DMS53 treated with DMSO at 0.1 percent for 48 hours (cell line): ENCODE measurements around the gene ANKRD37.
"Not testable (repeated sequence)": the region's sequence is repeated elsewhere in the genome, so short reads cannot be mapped to it uniquely, and the experiment has no call there.

Experiments used
- DNase-seq: peaks from one replicate; lab custom pipeline; 2025; ENCODE audit not compliant: unreplicated experiment; lab: John Stamatoyannopoulos, UW

ANKRD37 gene

GRCh38 chr4:185396724-185397385 is at the start of gene ANKRD37:
ANKRD37 (plus strand) TSS chr4:185396841; CDS start chr4:185396924, 83 bp downstream.
- DNase-seq = peak; percentile 61

DNA sequence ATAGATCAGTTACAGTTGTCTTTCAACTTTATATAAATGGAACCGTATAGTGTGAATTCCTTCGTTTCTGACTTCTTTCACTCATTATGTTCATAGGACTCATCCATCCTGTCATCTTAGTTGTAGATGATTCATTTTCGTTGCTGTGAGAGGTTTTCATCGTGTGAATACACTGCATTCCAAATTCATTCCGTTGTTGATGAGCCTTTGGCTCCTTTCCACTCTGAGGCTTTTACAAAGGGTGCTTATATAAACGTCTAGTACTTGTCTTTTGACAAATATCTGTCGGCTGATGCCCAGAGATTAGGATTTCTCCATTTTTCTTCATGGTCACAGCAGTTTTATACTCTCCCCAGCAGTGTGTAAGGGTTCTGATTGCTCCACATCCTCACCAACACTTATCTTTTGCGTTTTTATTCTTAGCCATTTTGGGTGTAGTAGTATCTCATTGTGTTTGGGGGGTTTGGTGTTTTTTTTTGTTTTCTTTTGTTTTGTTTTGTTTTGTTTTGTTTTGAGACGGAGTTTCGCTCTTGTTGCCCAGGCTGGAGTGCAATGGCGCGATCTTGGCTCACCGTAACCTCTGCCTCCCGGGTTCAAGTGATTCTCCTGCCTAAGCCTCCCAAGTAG is 49.6 kb upstream of the ANKRD37 start:
- DNase-seq = no peak

DNA sequence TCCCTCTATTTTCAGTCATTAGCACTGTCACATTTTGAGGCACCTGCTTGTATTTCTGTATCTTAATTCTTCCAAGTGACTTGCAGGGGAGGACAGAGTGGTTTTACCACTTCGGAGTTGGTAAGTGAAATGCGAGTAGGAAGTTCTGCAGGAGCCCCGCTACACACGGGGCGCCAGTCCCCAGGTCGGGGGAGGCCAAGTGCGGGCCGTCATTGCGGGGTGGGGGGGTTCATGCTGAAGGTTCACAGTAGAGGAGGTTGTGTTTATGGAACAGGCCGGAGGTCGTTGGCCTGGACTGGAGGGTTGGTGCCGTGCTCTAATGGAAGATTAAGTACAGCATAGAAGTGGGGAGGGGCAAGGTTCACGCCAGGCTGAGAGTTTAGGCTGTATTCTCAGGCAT is 45.0 kb upstream of the ANKRD37 start:
- DNase-seq = no peak

DNA sequence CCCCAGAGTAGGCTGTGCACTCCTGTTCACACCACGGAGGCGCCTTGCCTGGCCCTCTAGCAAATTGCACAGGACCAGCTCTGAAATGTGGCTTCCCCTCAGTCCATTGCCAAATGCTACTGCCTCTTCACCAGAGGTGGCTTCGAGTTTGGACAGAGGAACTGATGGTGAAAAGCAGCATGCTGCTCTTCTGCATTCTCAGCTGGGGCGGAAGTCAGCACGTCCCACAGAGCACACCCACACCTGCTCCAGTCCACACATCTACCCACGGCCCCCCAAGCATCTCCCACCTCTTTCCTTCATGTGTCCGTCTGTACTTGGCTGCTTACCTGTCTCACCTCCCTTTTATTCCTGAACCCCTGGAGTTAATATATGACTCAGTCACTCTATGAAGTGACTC is 44.4 kb upstream of the ANKRD37 start:
- DNase-seq = no peak

- no peak for DNase-seq
Observed at GRCh38 chr4:185352741-185353140, 43.9 kb upstream of the ANKRD37 start.

DNA sequence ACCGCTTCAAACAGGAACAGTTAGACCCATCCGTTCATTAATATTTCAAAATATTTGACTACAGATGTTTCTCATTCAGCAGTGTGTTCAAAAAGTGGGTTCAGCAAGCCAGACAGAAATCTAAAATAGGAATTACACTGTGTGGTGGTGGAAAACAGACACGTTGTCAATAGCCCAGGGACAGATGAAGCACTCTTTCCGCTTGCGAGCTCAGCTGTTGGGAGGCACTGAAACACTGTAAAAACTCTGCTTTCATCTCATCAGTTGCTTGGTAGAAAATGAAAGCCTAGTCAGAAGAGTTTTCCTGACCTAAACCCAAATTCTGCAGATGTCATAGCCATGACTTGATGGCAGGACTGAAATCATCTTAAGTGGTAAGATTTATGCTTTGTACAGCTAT is 39.4 kb upstream of the ANKRD37 start:
- DNase-seq = no peak

- no peak for DNase-seq
Observed at GRCh38 chr4:185357733-185358440, 38.8 kb upstream of the ANKRD37 start.

DNA sequence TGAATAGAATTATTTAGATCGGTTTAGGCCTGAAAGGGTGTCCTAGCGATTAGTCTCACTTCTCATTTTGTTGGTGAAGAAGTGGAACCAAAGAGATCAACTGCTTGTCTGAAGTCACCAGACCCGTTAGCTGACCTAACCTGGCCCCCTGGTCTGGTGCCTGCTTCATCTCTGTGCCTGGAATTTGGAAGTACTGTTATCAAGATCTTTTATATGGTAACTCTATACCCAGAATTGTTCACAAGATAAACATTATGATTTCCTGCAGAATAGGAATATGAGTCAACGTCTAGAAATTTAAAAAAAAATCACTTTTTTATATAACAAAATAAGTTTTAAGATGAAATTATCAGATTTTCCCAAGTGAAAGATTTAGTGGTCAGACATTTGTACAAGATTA is 38.1 kb upstream of the ANKRD37 start:
- no peak for DNase-seq

- no peak for DNase-seq
Observed at GRCh38 chr4:185358959-185359358, 37.7 kb upstream of the ANKRD37 start.

- DNase-seq = no peak
Observed at GRCh38 chr4:185359767-185360446, 36.7 kb upstream of the ANKRD37 start.

- no peak for DNase-seq
Observed at GRCh38 chr4:185361872-185362271, 34.8 kb upstream of the ANKRD37 start.

DNA sequence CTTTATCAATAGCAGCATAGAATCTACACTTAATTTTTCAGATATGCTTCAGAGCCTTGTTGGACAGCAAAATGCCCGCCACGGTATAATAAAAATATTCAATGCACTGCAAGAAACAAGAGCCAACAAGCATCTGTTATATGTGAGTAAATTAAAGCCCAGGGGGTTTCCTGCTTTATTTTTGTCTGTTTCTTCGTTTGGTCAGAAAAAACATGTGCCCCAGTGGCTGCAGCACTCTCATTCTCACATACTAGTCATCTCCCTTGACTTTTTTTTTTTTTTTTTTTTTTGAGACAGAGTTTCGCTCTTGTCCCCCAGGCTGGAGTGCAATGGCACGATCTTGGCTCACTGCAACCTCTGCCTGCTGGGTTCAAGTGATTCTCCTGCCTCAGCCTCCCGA is 34.1 kb upstream of the ANKRD37 start:
- DNase-seq = not testable (repeated sequence)

DNA sequence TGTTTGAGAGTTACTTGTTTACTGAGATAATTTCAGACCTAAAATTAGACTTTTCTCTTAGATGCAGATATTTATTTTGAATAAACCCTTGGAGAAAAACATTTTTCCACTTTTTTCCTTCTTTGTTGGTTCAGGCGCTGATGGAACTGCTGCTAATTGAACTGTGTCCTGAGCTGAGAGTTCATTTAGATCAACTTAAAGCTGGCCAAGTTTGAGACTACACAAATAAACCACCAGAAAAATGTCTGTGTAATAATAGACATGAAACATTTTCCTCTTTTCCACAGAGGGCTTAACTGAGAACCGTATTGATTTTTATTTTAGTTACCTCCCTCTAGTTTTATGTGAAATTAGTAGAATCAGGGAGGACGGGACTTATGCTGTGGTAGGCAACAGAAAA is 33.4 kb upstream of the ANKRD37 start:
- no peak for DNase-seq

GRCh38 chr4:185364886-185365285 is 31.8 kb upstream of the ANKRD37 start:
- DNase-seq = no peak

- DNase-seq = no peak
Observed at GRCh38 chr4:185369731-185370130, 26.9 kb upstream of the ANKRD37 start.

DNA sequence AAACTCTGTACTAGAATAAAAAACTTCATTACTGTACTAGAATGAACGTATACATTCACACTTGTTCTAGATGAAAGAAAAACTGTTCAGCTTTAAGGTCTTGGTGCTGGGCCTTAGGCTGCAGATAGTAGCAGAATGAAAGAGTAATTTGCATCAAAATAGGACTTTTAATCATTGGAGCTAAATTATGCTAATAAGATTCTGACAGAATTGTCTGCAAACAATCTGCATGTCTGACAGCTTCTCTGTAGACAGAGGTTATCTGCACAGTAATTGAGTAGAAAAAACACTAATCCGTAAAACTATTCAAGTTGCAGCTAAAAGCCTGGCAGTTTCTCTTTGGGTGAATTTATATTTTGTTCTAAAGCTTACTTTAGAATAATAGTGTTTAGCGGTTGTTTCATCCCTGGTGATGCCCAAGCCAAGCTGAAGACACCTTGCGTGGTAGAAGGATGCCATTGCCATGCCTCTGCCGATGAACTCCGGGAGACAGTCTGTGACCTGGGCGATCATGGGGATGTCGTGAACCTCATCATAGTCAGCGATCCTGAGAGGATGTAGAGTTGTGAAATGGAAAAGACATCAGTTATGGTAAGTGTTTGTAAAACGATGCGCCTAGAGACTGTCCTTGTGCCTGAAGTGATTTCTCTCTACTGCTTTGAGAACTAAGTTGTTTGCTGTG is 26.2 kb upstream of the ANKRD37 start:
- no peak for DNase-seq

- no peak for DNase-seq
Observed at GRCh38 chr4:185371702-185372101, 24.9 kb upstream of the ANKRD37 start.

GRCh38 chr4:185374027-185374426 is 22.6 kb upstream of the ANKRD37 start:
- no peak for DNase-seq

GRCh38 chr4:185374573-185374972 is 22.1 kb upstream of the ANKRD37 start:
- DNase-seq = no peak

- DNase-seq = no peak
Observed at GRCh38 chr4:185378264-185378663, 18.4 kb upstream of the ANKRD37 start.
